HG03039 (cell line): ENCODE data around the gene MOG.

Experiments used
- ATAC-seq: cut with Tn5 transposase; IDR thresholded peaks from one replicate; pipeline ENCODE4 v1.9.1; 2021; ENCODE audit warnings: mild to moderate bottlenecking, moderate library complexity; ENCODE audit not compliant: unreplicated experiment

Gene MOG

GRCh38 chr6:29674008-29674407 lies 17.1 kb downstream of the MOG start:
- no peak for ATAC-seq

- no peak for ATAC-seq
Observed at GRCh38 chr6:29675561-29675960, 18.7 kb downstream of the MOG start.

- no peak for ATAC-seq
Observed at GRCh38 chr6:29676981-29677601, 20.2 kb downstream of the MOG start.

GRCh38 chr6:29678114-29678513 lies 21.2 kb downstream of the MOG start:
- no peak for ATAC-seq

GRCh38 chr6:29679962-29680361 lies 23.1 kb downstream of the MOG start:
- no peak for ATAC-seq

- ATAC-seq: no peak
Observed at GRCh38 chr6:29680416-29680815, 23.5 kb downstream of the MOG start.

- ATAC-seq: no peak
Observed at GRCh38 chr6:29680904-29681303, 24.0 kb downstream of the MOG start, which contains the start of gene ZFP57. Gene ZFP57, minus strand, starts transcription at chr6:29681152. Its CDS starts 4,149 bp downstream, at chr6:29677003.

- ATAC-seq: no peak
Observed at GRCh38 chr6:29681811-29682210, 24.9 kb downstream of the MOG start.

GRCh38 chr6:29685718-29686326 lies 28.9 kb downstream of the MOG start:
- no peak for ATAC-seq

GRCh38 chr6:29694637-29695036 lies 37.7 kb downstream of the MOG start:
- no peak for ATAC-seq

GRCh38 chr6:29696147-29697125 lies 39.5 kb downstream of the MOG start:
- ATAC-seq: no peak

GRCh38 chr6:29702519-29703103 lies 45.7 kb downstream of the MOG start:
- no peak for ATAC-seq

- ATAC-seq: no peak
Observed at GRCh38 chr6:29705389-29706231, 48.7 kb downstream of the MOG start.

GRCh38 chr6:29708432-29709179 lies 51.7 kb downstream of the MOG start:
- ATAC-seq: no peak

- no peak for ATAC-seq
Observed at GRCh38 chr6:29709188-29709587, 52.3 kb downstream of the MOG start.

- no peak for ATAC-seq
Observed at GRCh38 chr6:29710281-29710941, 53.5 kb downstream of the MOG start.

- no peak for ATAC-seq
Observed at GRCh38 chr6:29720863-29721262, 64.0 kb downstream of the MOG start.
